Smooth muscle cell of the coronary artery (primary cell): ENCODE measurements around the gene LDB2. TPM values are rescaled to one million over a fixed set of nuclear protein-coding genes. Genes with fewer than 3 reads are reported as not detected.

ENCODE experiments used
- total RNA-seq: library from RNA; depleted of rRNA; stranded (reverse); fragments of >200 nt; gene quantifications from 2 replicates; pipeline ENCODE4 v1.2.3, GENCODE V29; 2014; ENCODE audit warnings: low replicate concordance

Gene LDB2
- total RNA-seq = 31.3 and 543 TPM in 2 replicates

DNA sequence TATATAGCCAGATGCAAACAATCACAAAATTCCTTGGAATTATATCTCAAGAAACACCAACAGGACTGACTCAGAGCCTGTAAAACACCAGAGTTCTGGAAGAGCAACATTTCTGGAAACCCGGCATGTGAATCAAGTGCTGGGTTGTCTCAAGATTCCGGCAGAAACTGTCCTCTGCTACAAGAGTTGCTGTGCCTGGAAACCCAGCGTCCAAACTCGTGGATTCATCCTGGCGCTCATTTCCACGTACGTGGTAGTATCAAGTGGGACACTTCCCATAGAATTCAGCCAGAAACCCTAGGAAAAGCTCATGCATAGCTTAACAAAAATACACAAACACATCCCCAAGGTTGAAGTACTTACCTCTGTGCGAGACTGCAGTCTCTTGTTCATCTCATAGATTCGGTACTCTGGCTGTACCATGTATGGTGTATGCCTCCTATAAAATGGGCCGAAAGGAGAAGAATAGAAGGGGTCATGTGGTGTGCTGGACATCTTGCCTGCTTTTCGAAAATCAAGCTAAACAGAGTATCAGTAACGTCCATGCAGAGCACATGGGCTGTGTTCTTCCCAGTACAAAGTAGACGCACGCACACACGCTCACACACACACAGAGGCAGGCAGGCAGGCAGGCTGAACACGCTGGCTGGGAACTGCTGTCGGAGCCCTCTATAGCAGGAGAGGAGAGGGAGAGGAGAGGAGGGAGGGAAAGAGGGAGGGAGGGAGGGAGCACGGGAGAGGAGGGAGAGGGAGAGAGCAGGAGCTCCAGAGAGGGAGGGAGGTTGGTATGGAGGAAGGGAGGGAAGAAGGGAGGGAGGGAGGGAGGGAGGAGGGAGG, at the start of gene LDB2:
TSS of gene LDB2 (minus strand) at position 655 of the 837 bp plus-strand sequence.

